Sigmoid colon (tissue), 4 donors: ENCODE results near the gene TEX36.

Experiments
- EP300 ChIP-seq, 4 donors: sonication (generic); formaldehyde crosslinking; IDR thresholded peaks; one replicate each; pipeline ENCODE4 v1.6.1; 2017; ENCODE audit warnings: antibody characterized with exemption in 4 of 4
- TF ChIP-seq, protein P1 (sequence below), 4 experiments: fragments of 450-650 bp in 3 of 4; fragments of 200-600 bp in 1 of 4; IDR thresholded peaks; one replicate each; pipeline ENCODE4 v1.5.1; 2016 to 2019; ENCODE audit warnings: antibody characterized with exemption in 4 of 4, mild to moderate bottlenecking in 3 of 4, moderate library complexity in 2 of 4

DNA sequence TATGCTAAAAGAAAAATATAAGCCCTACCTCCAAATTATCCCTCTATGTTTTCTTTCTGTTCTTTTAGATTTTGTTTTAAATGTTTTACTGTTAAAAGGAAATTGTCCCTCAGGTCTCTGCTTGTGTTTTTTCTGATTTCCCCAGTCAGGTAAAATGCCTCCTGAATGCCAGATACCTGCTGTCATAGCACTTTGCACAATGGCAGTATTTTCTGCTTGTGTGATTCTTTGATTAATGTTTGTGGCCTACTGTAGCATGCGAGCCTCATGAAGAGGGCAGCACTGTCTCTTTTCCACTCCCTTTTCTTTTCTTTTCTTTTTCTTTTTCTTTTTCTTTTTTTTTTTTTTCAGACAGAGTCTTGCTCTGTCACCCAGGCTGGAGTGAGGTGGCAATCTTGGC is 71.2 kb downstream of the TEX36 start:
- TF ChIP-seq EP300 (IDR thresholded peaks at IDR 0.05), result no peak
- TF ChIP-seq, protein P1, sequence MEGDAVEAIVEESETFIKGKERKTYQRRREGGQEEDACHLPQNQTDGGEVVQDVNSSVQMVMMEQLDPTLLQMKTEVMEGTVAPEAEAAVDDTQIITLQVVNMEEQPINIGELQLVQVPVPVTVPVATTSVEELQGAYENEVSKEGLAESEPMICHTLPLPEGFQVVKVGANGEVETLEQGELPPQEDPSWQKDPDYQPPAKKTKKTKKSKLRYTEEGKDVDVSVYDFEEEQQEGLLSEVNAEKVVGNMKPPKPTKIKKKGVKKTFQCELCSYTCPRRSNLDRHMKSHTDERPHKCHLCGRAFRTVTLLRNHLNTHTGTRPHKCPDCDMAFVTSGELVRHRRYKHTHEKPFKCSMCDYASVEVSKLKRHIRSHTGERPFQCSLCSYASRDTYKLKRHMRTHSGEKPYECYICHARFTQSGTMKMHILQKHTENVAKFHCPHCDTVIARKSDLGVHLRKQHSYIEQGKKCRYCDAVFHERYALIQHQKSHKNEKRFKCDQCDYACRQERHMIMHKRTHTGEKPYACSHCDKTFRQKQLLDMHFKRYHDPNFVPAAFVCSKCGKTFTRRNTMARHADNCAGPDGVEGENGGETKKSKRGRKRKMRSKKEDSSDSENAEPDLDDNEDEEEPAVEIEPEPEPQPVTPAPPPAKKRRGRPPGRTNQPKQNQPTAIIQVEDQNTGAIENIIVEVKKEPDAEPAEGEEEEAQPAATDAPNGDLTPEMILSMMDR (IDR thresholded peaks at IDR 0.05), result no peak
